KBM-7 (cell line): Measurements from ENCODE around the gene VIL1.
A peak's percentile ranks its signal among the peaks of the same experiment; 100 is the strongest.

Experiments
- DNase-seq: peaks from one replicate; pipeline ENCODE4 v3.0.0-alpha.2; 2015
- in situ Hi-C: fragments of 300-500 bp; cut with MboI; formaldehyde crosslinking; loops from 2 replicates; pipeline ENCODE4 v1.14.3; 2020; ENCODE audit warnings: low sequenced_read_pairs, low pct_unique_long_range_greater_than_20kb, mixed read lengths

Gene VIL1

GRCh38 chr2:218418717-218419458 lies at the start of gene VIL1:
VIL1 (plus strand) TSS chr2:218419123; CDS start chr2:218423779, 4,656 bp downstream.
- in situ Hi-C loops, result no loop called here
- no peak for DNase-seq

- DNase-seq, result no peak
- in situ Hi-C loops, result no loop called here
Observed at GRCh38 chr2:218369330-218369729, 49.6 kb upstream of the VIL1 start.

- DNase-seq, result peak; percentile 42
- in situ Hi-C loops, result no loop called here
Observed at GRCh38 chr2:218370410-218371063, 48.4 kb upstream of the VIL1 start.

- no peak for DNase-seq
- in situ Hi-C loops, result no loop called here
Observed at GRCh38 chr2:218371983-218372350, 47.0 kb upstream of the VIL1 start.

GRCh38 chr2:218374795-218375194 lies 44.1 kb upstream of the VIL1 start:
- in situ Hi-C loops, result no loop called here
- DNase-seq, result no peak

- in situ Hi-C loops, result no loop called here
- no peak for DNase-seq
Observed at GRCh38 chr2:218375212-218375611, 43.7 kb upstream of the VIL1 start.

GRCh38 chr2:218378053-218378452 lies 40.9 kb upstream of the VIL1 start:
- in situ Hi-C loops, result no loop called here
- DNase-seq, result no peak

- in situ Hi-C loops, result no loop called here
- DNase-seq, result no peak
Observed at GRCh38 chr2:218381916-218382366, 37.0 kb upstream of the VIL1 start, which contains the start of gene SLC11A1. SLC11A1 (plus strand) TSS chr2:218382273; CDS start chr2:218382369, 96 bp downstream.

- no peak for DNase-seq
- in situ Hi-C loops, result no loop called here
Observed at GRCh38 chr2:218382785-218383184, 36.1 kb upstream of the VIL1 start.

GRCh38 chr2:218383892-218384519 lies 34.9 kb upstream of the VIL1 start:
- in situ Hi-C loops, result no loop called here
- DNase-seq, result no peak

GRCh38 chr2:218384975-218385374 lies 33.9 kb upstream of the VIL1 start:
- DNase-seq, result no peak
- in situ Hi-C loops, result no loop called here

- no peak for DNase-seq
- in situ Hi-C loops, result no loop called here
Observed at GRCh38 chr2:218386505-218387368, 32.2 kb upstream of the VIL1 start.

GRCh38 chr2:218387369-218388194 lies 31.3 kb upstream of the VIL1 start:
- in situ Hi-C loops, result no loop called here
- no peak for DNase-seq

- no peak for DNase-seq
- in situ Hi-C loops, result loop anchor here (10.0 kb wide), 1 partner anchor 95 kb away; the partner anchor contains the start of gene TMBIM1
Observed at GRCh38 chr2:218389333-218390150, 29.4 kb upstream of the VIL1 start.

GRCh38 chr2:218391202-218391601 lies 27.7 kb upstream of the VIL1 start:
- DNase-seq, result no peak
- in situ Hi-C loops, result loop anchor here (10.0 kb wide), 1 partner anchor 96 kb away; the partner anchor contains the start of gene TMBIM1

GRCh38 chr2:218392459-218392858 lies 26.5 kb upstream of the VIL1 start:
- in situ Hi-C loops, result loop anchor here (10.0 kb wide), 1 partner anchor 98 kb away; the partner anchor contains the start of gene TMBIM1
- no peak for DNase-seq

GRCh38 chr2:218392891-218393462 lies 25.9 kb upstream of the VIL1 start:
- in situ Hi-C loops, result loop anchor here (10.0 kb wide), 1 partner anchor 98 kb away; the partner anchor contains the start of gene TMBIM1
- DNase-seq, result no peak
